ENCODE data around the gene EIF4G2.

EIF4G2 gene

DNA sequence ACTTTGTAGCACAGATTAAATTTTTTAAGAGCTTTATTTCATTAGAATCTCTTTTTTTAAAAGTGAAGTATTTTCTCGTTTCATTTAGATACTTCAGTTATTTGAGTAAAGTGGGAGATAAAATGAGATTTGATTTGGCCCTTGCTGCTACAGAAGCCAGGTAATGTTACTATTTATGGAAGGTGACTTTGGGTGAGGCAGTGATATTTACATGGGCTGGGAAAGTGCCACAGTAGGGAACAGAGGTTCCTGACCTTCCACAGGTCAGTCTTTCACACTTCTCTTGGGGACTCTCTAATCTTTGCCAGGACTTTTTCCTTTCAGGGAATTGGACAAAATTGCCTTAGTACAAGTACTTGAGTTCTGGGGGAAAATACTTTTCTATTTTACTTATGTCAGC is 37.3 kb downstream of the EIF4G2 start:
- DNase-seq (ENCODE audit: low read depth) = no peak

DNA sequence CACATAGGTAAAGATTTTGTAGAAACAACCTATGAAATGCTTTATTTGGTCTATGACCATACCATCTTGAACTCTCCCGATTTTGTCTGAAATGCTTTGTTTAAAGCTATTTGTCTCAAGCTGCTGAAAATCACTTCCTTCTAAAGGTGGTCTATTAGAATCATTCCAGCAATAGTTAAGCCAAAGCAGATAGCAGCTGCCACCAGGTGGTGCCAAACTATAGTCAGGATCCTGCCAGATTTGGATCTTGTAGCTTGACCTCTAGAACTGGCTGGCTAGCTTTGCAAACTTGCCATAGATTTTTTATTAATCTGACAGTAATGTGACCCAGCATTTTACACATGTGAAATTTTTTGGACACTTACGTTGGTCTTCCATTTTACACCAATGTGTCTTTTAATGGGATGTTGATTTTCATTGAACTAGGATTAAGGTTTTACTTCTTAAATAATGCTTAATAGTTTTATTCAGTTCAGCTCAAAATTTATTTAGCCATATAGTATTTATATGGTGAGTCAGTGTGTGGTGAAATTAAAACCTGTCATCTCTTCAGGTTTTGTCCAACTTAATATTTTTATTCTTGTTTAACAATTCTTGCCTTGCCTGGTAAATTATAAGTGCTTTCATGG is 38.0 kb downstream of the EIF4G2 start:
- DNase-seq (ENCODE audit: low read depth) = no peak

DNA sequence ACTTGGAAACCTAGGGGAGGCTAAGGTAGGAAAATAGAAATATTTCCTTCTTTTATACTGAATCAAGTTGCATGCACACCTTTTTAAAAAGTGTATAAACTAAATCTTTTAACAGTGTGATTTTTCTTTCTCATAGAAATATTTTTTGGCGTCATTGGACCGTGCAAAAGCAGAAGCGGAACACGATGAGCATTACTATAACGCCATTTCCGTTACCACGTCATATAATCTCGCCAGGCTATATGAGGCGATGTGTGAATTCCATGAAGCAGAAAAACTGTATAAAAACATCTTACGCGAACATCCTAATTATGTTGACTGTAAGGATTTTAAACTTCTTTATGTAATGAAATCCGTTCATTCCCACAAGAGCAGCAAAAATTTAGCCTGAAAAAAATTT is 44.3 kb downstream of the EIF4G2 start:
- no peak for DNase-seq (ENCODE audit: low read depth)

DNA sequence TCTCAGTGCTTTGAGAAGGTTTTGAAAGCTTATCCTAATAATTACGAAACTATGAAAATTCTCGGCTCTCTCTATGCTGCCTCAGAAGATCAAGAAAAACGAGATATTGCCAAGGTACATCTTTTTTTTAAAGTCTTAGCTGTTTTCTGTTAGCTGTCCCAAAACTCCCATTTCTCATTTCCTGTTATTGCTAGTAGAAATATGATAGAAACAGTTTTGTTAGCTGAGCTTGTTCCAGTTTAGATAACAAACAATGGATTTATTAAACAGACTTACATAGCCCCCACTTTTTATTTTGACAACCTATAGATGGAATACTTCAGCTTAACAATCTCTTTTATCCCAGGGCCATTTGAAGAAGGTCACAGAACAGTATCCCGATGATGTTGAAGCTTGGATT is 45.0 kb downstream of the EIF4G2 start:
- DNase-seq (ENCODE audit: low read depth) = no peak

DNA sequence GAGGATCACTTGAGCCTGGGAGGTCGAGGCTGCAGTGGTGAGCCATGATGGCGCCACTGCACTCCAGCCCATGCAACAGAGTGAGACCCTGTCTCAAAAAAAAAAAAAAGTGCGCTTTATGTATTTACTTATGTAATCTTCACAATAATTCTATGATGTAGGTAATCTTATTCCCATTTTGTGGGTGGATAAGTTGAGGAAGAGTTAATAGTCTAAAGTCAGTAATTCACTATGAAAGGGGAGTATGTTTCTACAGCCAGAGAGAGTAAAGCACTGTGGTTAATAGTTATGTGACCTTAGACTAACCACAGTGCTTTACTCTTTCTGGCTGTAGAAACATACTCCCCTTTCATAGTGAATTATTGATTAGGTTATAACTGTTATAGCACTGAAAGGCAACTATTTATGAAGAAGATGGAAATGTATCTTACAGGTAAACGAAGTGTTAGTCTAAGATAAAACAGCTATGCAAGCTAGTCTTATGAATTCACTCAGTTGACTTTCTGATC is 45.8 kb downstream of the EIF4G2 start:
- DNase-seq (ENCODE audit: low read depth) = no peak

DNA sequence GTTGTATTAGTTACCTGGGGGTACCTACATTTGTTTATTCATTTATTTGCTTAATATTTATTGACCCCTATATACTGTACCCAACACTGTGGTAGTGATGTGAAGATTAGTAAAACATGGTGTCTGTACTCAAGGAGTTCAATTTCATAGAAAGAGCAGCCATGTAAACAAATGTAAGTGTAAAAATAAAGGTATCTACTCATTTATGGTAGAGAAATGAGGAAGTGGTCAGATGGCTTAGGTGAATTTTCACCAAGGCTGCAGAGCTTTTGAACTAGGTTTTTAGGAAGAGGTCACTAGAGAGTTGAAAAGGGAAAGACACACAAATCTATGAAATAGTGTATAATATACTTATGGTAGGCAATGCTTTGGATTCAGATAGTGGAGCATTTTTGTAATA is 46.5 kb downstream of the EIF4G2 start:
- DNase-seq (ENCODE audit: low read depth) = no peak

DNA sequence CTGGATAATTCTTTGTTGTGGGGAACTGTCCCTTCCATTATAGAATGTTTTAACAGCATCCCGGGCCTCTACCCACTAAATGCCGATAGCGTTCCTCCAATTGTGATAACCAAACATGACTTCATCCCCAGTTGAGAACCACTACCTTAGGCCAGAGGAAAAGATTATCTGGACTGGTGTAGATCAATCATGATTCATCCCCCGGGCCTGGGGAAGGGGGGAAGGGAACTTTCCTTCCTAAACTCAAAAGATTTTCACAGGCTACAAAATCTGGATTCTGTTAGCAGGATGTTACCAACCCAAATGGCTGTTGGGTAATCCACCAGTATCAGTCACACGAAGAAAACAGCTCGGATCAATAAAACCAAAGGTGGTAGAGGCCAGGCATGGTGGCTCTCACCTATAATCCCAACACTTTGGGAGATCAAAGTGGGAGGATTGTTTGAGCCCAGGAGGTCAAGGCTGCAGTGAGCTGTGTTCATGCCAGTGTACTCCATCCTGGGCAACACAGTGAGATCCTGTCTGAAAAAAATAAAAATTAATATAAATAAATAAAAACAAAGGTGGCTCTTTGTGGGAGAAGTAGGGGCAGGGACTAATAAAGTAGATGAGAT is 47.5 kb downstream of the EIF4G2 start:
- no peak for DNase-seq (ENCODE audit: low read depth)

DNA sequence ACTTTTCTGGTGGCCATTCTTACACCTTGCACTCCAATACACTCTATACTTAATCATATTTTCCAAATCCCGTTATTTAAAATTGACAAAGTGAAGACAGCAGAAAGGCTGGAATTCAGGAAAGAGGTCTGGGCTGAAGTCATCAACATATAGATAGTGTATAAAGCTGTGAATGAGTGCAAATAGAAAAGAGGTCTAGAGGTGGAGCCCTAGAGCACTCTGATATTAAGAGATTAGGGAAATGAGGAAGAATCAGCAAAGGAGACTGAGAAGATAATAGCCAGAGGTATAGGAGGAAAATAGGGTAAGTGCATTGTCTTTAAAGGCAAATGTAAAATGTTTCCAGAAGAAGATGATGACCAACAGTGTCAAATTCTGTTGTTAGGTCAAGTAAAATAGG is 49.8 kb downstream of the EIF4G2 start:
- no peak for DNase-seq (ENCODE audit: low read depth)

DNA sequence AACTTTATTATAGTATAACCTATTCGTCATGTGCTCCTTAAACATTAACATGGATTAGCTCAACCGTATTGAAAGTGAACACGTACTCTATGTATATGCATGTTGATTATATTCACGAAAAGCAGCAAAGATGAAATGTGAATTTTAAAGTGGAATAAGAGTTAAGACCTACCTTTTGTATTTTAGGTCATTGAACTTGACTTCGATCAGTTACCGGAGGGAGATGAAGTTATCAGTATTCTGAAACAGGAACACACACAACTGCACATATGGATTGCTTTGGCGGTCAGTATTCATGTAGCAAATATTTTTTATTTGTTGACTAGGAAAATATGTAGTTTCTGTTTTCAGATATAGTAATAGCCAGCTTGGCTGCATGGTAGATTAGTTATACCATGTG is 56.2 kb downstream of the EIF4G2 start:
- DNase-seq (ENCODE audit: low read depth) = no peak

DNA sequence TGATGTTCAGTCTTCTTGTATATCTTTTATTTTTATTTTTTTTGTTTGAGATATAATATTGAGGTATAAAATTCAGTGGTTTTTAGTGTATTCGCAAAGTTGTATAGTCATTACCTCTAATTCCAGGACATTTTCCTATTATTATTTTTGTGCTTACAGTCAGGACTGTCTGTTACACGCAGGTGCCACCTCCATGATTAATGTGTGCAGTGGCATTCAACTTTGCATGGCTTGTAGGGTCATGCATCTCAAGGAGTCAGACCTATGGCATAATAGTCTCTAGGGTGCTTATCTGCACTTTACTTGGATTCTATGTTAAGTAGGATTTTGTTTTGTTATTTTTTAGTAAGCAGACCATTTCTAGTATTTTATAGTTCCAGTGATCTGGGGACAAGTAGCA is 56.7 kb downstream of the EIF4G2 start:
- no peak for DNase-seq (ENCODE audit: low read depth)

DNA sequence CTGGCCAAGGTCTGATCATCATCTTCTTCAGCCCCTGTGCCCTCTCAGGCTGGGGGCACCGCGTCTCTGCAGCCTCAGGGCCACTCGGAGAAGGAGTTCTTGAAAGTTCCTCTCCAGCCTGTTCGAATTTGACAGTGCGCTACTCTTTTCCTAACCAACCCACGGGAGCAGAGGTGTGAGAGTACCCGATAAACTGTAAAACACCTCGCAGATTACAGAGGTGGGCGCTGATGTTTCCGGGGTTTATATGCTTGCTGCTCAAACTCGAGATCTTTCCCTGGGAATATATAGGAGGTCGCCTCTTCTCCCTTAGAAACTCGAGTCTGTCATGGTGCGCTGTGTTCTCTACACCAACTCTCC is 57.2 kb downstream of the EIF4G2 start:
- DNase-seq (ENCODE audit: low read depth) = no peak

DNA sequence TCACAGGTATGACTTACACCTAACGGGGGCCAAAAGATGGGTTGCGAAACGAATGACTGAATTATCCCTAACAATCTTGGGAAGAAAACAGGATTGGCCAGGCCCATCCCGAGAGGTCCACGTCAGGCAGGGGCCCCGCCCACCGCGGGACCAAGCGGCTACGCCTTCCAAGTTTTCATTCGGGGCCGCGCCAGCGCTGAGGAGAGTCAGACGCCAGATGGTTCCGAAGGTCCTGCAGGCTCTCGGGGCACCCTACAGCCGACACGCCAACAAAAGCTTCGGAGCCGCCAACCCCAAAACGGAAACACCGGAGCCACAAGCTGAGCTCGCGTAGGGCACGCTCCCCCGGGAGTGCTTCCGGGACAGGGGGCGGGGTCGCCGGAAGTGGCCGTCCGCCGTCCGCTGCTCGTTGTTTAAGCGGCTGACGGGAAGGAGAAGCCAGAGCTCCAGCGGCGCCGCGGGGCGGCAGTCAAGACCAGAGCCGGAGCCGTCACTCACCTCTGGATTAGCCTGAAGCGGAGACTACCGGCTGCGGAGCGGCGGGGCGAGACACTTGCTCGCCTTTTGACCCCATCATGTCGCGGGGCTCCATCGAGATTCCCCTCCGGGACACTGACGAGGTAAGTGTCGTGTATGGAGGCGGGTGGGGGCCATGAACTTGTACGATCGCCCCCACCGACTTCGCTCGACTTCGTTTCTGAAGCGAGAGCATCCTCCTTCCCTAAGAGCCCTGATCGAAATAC is 57.7 kb downstream of the EIF4G2 start, which contains the start of gene CTR9:
Gene CTR9 (plus strand): TSS at position 409 of the 743 bp plus-strand sequence. CDS start 167 bp downstream, at position 576.
- peak; percentile 80 for DNase-seq (ENCODE audit: low read depth)

DNA sequence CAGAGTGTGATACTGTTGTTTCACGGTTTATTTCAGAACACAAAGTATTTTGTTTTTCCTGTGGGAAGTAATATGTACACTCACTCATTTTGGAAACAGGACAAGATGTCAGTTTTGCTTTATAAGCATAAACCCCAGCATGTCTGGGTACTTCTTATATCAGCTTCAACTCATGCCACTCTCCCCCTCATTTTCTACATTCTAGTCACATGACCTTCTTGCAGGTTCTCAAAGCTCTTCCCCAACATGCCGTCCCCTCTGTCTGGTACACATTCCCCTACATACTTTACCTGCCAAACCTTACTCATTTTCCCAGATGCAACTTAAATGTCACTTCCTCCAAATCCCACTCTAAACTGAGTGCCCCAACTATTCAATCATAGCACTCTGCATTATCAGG is 59.2 kb downstream of the EIF4G2 start:
- no peak for DNase-seq (ENCODE audit: low read depth)

DNA sequence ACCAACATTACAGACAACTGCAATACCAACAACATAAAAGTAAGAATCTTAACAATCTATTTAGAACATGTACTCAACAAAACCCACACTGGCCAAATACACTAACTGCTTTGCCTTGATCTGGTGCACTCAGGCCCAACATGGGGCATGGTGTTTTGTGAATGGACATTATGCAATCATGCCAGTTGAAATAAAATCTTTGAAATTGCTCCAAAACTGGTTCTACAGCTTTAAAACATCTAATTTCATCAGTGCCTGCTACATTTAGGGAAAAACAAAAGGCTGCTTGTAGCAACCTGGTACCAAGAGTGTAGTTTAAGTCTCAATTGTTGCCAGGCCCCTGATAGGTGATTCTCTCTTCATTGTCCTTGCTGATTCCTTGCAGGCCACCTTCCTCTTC is 61.0 kb downstream of the EIF4G2 start:
- no peak for DNase-seq (ENCODE audit: low read depth)

Measured in stimulated activated CD4-positive, alpha-beta T cell treated with anti-CD3 and anti-CD28 coated beads, Interleukin-2, amount 100 ng/mL, for 4 hours (primary cell).